ENCODE data around the gene JMJD1C. TPM values are rescaled to one million over a fixed set of nuclear protein-coding genes. Genes with fewer than 3 reads are reported as not detected.

The JMJD1C gene, protein sequence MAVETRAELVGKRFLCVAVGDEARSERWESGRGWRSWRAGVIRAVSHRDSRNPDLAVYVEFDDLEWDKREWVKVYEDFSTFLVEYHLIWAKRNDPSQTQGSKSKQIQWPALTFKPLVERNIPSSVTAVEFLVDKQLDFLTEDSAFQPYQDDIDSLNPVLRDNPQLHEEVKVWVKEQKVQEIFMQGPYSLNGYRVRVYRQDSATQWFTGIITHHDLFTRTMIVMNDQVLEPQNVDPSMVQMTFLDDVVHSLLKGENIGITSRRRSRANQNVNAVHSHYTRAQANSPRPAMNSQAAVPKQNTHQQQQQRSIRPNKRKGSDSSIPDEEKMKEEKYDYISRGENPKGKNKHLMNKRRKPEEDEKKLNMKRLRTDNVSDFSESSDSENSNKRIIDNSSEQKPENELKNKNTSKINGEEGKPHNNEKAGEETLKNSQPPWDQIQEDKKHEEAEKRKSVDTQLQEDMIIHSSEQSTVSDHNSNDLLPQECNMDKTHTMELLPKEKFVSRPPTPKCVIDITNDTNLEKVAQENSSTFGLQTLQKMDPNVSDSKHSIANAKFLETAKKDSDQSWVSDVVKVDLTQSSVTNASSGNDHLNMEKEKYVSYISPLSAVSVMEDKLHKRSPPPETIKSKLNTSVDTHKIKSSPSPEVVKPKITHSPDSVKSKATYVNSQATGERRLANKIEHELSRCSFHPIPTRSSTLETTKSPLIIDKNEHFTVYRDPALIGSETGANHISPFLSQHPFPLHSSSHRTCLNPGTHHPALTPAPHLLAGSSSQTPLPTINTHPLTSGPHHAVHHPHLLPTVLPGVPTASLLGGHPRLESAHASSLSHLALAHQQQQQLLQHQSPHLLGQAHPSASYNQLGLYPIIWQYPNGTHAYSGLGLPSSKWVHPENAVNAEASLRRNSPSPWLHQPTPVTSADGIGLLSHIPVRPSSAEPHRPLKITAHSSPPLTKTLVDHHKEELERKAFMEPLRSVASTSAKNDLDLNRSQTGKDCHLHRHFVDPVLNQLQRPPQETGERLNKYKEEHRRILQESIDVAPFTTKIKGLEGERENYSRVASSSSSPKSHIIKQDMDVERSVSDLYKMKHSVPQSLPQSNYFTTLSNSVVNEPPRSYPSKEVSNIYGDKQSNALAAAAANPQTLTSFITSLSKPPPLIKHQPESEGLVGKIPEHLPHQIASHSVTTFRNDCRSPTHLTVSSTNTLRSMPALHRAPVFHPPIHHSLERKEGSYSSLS (N-terminal part only)
- total RNA-seq: 100 to 1,000 TPM; 103 to 108 TPM
- 10 to 100 TPM; 21.9 to 34.1 TPM for polyA plus RNA-seq
- long read RNA-seq, donor 1, partial matches to known transcripts: 48 of 104 reads
- long read RNA-seq, donor 1, other reads (novel, unspliced or antisense): 55 of 104 reads
- long read RNA-seq, donor 2, partial matches to known transcripts: 13 of 53 reads
- long read RNA-seq, donor 2, other reads (novel, unspliced or antisense): 39 of 53 reads

DNA sequence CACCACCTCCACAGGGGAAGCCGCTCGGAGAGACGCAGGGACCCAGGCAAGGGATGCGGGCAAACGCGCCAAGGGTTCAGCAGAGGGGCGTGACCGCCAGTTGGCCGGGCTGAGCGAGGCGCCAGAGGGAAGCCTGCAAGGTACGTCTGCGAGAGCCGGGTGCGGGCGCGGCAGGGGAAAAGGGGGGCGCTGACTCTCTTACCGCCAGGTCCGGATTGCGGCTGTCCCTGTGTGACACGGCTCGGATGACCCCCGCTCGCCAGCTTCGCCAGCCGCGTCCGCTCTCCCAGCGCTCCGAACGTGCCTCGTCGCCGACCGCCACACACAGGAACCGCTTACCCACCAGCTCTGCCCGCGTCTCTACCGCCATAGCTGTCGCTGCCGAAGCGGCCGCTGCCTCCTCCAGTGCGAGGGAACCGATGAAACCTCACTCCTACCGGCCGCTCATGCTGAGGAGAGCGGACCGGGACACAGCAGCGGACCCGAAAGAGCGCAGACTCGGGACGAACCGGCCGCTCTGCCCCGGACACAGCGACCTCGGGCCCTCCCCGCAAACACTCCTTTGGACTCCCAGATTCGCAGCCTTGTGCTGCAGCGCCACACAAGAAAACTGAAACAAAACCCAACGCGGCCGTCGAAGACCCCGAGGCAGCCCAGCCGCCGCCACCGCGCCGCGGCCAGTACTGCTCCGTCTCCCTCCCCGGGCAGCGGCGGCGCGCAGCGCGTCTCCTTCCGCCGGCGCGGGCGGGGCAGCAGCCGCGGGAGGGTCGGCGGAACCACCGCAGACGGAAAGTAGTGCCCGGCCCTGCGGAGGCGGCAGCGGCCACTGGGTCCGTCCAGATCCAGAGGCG lies at the start of gene JMJD1C:
Gene JMJD1C (minus strand): TSS at position 685 of the 851 bp plus-strand sequence. CDS start 315 bp downstream, at position 370.
- Histone ChIP-seq H3K4me3 (ENCODE audit: low read length in 2 of 2) (peak within 1 kb of the TSS; percentile 60 to 79), H3K4me1 (ENCODE audit: control insufficient read depth in 1 of 2, insufficient read depth in 2 of 2, low read length in 2 of 2) (peaks cover 0 to 2% of the 10 kb centered on the region in 2 donors), H3K9me3 (ENCODE audit: control insufficient read depth, low read length) (no peaks in the 10 kb centered on the region), H3K27ac (ENCODE audit: low read depth in 1 of 2, low read length in 2 of 2) (peak within 1 kb of the TSS; percentile 58 to 68), H3K36me3 (ENCODE audit: control insufficient read depth in 1 of 2, insufficient read depth in 2 of 2, low read length in 1 of 2) (no peaks in the 10 kb centered on the region), H3K27me3 (ENCODE audit: control insufficient read depth in 1 of 2, insufficient read depth in 2 of 2, low read length in 1 of 2) (no peaks in the 10 kb centered on the region)
- WGBS, 2 donors: 0% methylated on average over 94 to 99 of the region's 99 CpGs
- peak; percentile 87 to 94 for DNase-seq
- intact Hi-C loops (cut with DNase I): loop anchor here (5.0 to 10.0 kb wide), 6 partner anchors 57 to 247 kb away; partner anchors contain the start of gene REEP3 (in 2 of the 2)
- ATAC-seq (ENCODE audit: low FRiP score): peak; percentile 96

DNA sequence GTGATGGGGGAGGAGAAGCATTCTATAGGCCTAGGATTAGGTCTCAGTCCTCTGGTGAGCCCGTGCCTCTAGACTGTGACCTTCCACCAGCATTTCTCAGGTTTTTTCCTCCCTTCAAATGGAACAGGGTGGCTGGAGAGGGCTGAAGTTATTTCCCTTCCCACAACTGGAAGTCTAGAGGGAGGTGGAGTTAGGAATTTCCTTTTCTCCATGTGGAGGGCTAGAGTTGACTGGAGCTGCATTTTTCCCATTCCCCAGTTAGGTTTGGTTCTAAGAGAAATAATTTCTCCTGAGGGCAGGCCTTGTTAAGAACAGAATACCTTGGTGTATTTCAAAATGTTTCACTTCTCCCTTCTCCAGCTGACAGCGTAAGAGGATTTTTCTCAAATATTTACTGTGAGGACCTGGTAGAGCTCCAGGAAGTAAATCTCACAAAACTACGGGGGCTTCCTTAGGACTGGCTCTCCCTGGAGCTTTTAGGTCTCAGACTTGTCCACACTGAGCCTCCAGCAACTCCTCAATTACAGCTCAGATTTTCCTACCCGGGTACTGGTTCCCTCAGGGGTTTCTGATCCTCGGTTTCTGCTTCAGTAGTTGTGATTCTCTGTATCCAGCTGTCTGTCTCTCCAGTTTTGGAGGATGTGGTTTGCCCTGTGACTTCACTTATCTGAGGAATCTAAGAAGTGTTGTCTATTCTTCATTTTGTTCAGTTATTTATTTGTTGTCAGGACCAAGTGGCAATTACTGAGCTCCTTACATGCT lies 49.4 kb upstream of the JMJD1C start:
- peaks cover 0 to 2% of the 10 kb centered on the region in 2 donors for H3K4me1 ChIP-seq (ENCODE audit: control insufficient read depth in 1 of 2, insufficient read depth in 2 of 2, low read length in 2 of 2)
- peak overlapping the region in 1 of 2 donors; percentile 4 for H3K4me3 ChIP-seq (ENCODE audit: low read length in 2 of 2)
- intact Hi-C loops (cut with DNase I): loop anchor here in 1 of 2 donors (10.0 kb wide), 1 partner anchor 310 kb away; no protein-coding TSS in a partner anchor
- peak overlapping the region; percentile 23 to 75 for H3K27ac ChIP-seq (ENCODE audit: low read depth in 1 of 2, low read length in 2 of 2)
- no peaks in the 10 kb centered on the region for H3K9me3 ChIP-seq (ENCODE audit: control insufficient read depth, low read length)
- ATAC-seq (ENCODE audit: low FRiP score): peak; percentile 50
- H3K36me3 ChIP-seq (ENCODE audit: control insufficient read depth in 1 of 2, insufficient read depth in 2 of 2, low read length in 1 of 2): no peaks in the 10 kb centered on the region
- WGBS, 2 donors: 14 to 17% methylated on average over 5 of the region's 5 CpGs
- no peak for DNase-seq
- no peaks in the 10 kb centered on the region for H3K27me3 ChIP-seq (ENCODE audit: control insufficient read depth in 1 of 2, insufficient read depth in 2 of 2, low read length in 1 of 2)

DNA sequence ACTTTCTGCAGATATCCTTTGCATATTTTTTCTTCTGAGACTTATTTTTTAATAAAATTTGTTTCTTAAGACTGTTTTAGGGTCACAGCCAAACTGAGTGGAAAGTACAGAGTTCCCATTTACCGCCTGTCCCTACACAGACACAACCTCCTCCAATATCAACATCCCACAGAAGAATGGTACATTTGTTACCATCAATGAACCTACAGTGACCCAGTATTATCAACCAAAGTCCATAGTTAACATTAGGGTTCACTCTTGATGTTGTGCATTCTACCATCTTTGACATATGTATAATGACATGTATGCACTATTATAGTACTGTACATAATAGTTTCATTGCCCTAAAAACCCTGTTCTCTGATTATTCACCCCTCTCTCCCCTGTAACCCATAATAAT lies 40.8 kb upstream of the JMJD1C start:
- H3K4me1 ChIP-seq (ENCODE audit: control insufficient read depth in 1 of 2, insufficient read depth in 2 of 2, low read length in 2 of 2): peaks cover 3 to 5% of the 10 kb centered on the region in 2 donors
- ATAC-seq (ENCODE audit: low FRiP score) (no peak), DNase-seq (no peak)
- no peak overlapping the region for H3K4me3 ChIP-seq (ENCODE audit: low read length in 2 of 2)
- H3K9me3 ChIP-seq (ENCODE audit: control insufficient read depth, low read length): no peaks in the 10 kb centered on the region
- H3K36me3 ChIP-seq (ENCODE audit: control insufficient read depth in 1 of 2, insufficient read depth in 2 of 2, low read length in 1 of 2): no peaks in the 10 kb centered on the region
- H3K27ac ChIP-seq (ENCODE audit: low read depth in 1 of 2, low read length in 2 of 2): no peak overlapping the region
- 10 to 19% methylated on average over 1 of the region's 1 CpG for WGBS, 2 donors
- H3K27me3 ChIP-seq (ENCODE audit: control insufficient read depth in 1 of 2, insufficient read depth in 2 of 2, low read length in 1 of 2): no peaks in the 10 kb centered on the region
- intact Hi-C loops (cut with DNase I): no loop called here

DNA sequence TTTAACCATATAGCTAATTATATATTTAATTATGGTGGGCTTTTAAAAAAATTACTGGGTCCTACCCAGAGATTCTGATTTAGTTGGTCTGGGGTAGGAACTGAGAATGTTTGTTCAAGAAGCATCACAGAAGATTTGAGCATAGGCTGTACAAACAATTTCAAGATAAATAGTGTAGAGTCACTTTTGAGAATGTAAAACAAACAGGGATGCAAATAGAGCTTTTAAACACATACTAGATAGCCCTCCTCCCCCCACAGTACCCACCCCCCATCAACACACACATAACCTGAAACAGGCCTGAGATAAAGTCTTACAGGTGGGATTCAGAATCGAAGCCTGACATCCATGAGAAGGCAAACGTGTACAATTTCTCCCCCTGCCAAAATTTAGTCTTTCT lies 39.8 kb upstream of the JMJD1C start:
- intact Hi-C loops (cut with DNase I): no loop called here
- no peak overlapping the region for H3K4me3 ChIP-seq (ENCODE audit: low read length in 2 of 2)
- no peaks in the 10 kb centered on the region for H3K36me3 ChIP-seq (ENCODE audit: control insufficient read depth in 1 of 2, insufficient read depth in 2 of 2, low read length in 1 of 2)
- 61 to 62% methylated on average over 2 of the region's 2 CpGs for WGBS, 2 donors
- no peak for DNase-seq
- no peak overlapping the region for H3K27ac ChIP-seq (ENCODE audit: low read depth in 1 of 2, low read length in 2 of 2)
- peaks cover 3 to 5% of the 10 kb centered on the region in 2 donors for H3K4me1 ChIP-seq (ENCODE audit: control insufficient read depth in 1 of 2, insufficient read depth in 2 of 2, low read length in 2 of 2)
- H3K27me3 ChIP-seq (ENCODE audit: control insufficient read depth in 1 of 2, insufficient read depth in 2 of 2, low read length in 1 of 2): no peaks in the 10 kb centered on the region
- no peaks in the 10 kb centered on the region for H3K9me3 ChIP-seq (ENCODE audit: control insufficient read depth, low read length)
- no peak for ATAC-seq (ENCODE audit: low FRiP score)

DNA sequence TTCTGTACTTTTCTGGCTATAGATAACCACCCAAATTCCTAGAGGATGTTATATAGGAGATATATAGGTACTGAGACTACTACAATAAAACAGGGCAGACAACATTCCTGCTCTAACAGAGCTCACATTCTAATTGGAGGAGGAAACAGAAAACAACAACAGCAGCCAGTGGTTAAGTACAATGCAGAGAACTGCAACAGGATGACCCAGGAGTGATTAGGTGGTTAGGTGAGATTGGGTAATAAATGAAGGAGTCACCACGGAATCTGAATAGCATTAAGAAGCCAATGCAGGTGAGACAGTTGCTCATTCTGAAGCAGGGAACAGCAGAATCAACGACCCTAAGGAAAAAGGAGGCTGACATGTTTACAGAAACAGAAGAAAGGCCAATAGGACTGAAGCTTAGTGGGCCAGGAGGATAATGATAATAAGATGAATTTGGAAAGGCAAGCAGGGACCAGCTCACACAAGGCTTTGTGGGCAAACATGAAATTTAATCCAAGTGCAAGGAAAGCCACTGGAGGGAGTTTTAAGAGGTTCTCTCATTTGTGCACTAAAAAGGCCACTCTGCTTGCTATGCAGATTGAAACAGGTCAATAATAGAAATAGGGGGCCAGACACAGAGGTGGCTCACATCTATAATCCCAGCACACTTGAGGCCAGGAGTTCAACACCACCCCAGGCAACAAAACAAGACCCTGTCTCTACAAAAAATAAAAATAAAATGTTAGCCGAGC lies 38.5 kb upstream of the JMJD1C start:
- ATAC-seq (ENCODE audit: low FRiP score): no peak
- WGBS, 2 donors: 69 to 70% methylated on average over 3 of the region's 3 CpGs
- Histone ChIP-seq H3K27ac (ENCODE audit: low read depth in 1 of 2, low read length in 2 of 2) (no peak overlapping the region), H3K9me3 (ENCODE audit: control insufficient read depth, low read length) (no peaks in the 10 kb centered on the region), H3K4me3 (ENCODE audit: low read length in 2 of 2) (no peak overlapping the region), H3K36me3 (ENCODE audit: control insufficient read depth in 1 of 2, insufficient read depth in 2 of 2, low read length in 1 of 2) (no peaks in the 10 kb centered on the region), H3K4me1 (ENCODE audit: control insufficient read depth in 1 of 2, insufficient read depth in 2 of 2, low read length in 2 of 2) (peaks cover 3 to 5% of the 10 kb centered on the region in 2 donors), H3K27me3 (ENCODE audit: control insufficient read depth in 1 of 2, insufficient read depth in 2 of 2, low read length in 1 of 2) (no peaks in the 10 kb centered on the region)
- intact Hi-C loops (cut with DNase I): no loop called here
- DNase-seq: no peak

DNA sequence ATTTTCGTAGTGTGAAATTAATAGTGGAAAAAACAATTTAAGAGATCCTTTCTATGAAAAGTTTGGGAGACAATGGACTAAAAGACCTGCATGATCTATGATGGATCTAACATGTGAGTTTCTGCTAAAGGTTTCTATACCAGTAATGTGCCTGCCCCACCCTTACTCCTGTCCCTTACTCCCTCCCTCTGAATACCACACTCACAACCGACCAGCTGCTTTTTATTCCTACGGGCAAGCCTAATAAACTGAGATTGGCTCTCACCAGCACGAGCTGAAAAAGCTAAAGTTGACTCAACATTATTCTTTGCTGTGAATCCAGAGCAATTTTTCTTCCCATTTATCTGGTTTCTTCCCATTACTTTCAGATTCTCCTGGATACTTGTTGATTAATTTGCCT lies 37.6 kb upstream of the JMJD1C start:
- Histone ChIP-seq H3K9me3 (ENCODE audit: control insufficient read depth, low read length) (no peaks in the 10 kb centered on the region), H3K4me1 (ENCODE audit: control insufficient read depth in 1 of 2, insufficient read depth in 2 of 2, low read length in 2 of 2) (peaks cover 3 to 5% of the 10 kb centered on the region in 2 donors), H3K27me3 (ENCODE audit: control insufficient read depth in 1 of 2, insufficient read depth in 2 of 2, low read length in 1 of 2) (no peaks in the 10 kb centered on the region), H3K36me3 (ENCODE audit: control insufficient read depth in 1 of 2, insufficient read depth in 2 of 2, low read length in 1 of 2) (no peaks in the 10 kb centered on the region), H3K27ac (ENCODE audit: low read depth in 1 of 2, low read length in 2 of 2) (no peak overlapping the region), H3K4me3 (ENCODE audit: low read length in 2 of 2) (no peak overlapping the region)
- intact Hi-C loops (cut with DNase I): no loop called here
- ATAC-seq (ENCODE audit: low FRiP score) (no peak), DNase-seq (no peak)
- 31 to 35% methylated on average over 4 of the region's 4 CpGs for WGBS, 2 donors

DNA sequence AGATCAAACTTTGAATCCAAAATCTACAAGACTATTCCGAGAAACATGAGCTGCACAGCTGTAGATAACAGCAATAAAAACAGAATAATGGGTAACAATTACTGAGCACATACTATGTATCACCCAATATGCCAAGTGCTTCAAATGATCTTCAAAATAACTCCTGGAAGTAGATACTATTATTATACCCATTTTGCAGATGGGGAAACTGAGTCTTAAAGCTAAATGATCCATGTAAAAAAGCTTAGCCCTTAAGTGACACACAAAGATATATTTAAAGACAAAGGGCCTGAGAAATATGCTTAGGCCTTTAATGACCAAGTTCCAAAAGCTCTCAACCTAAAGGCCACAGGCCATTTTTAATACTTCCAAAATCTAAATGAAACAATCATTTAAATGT lies 37.1 kb upstream of the JMJD1C start:
- WGBS, 2 donors: 14 to 32% methylated on average over 1 of the region's 1 CpG
- H3K4me1 ChIP-seq (ENCODE audit: control insufficient read depth in 1 of 2, insufficient read depth in 2 of 2, low read length in 2 of 2): peaks cover 3 to 5% of the 10 kb centered on the region in 2 donors
- intact Hi-C loops (cut with DNase I): no loop called here
- H3K4me3 ChIP-seq (ENCODE audit: low read length in 2 of 2): no peak overlapping the region
- DNase-seq (no peak), ATAC-seq (ENCODE audit: low FRiP score) (no peak)
- H3K9me3 ChIP-seq (ENCODE audit: control insufficient read depth, low read length): no peaks in the 10 kb centered on the region
- H3K27me3 ChIP-seq (ENCODE audit: control insufficient read depth in 1 of 2, insufficient read depth in 2 of 2, low read length in 1 of 2): no peaks in the 10 kb centered on the region
- no peak overlapping the region for H3K27ac ChIP-seq (ENCODE audit: low read depth in 1 of 2, low read length in 2 of 2)
- no peaks in the 10 kb centered on the region for H3K36me3 ChIP-seq (ENCODE audit: control insufficient read depth in 1 of 2, insufficient read depth in 2 of 2, low read length in 1 of 2)
